Neural cell (in vitro differentiated cells): ENCODE results near the gene NCLN. TPM values are rescaled to one million over a fixed set of nuclear protein-coding genes. Genes with fewer than 3 reads are reported as not detected.

Experiments used
- H2AFZ ChIP-seq: fragments of 200-600, 300-800 bp; sonication (generic), shearing (Covaris generic); 2 replicates; pipeline ENCODE4 v1.6.0; 2014; ENCODE audit warnings: low read depth, mild to moderate bottlenecking, antibody characterized with exemption, low read length, moderate library complexity
- H3F3A ChIP-seq: fragments of 200-600 bp; shearing (Covaris generic); 2 replicates; pipeline ENCODE4 v1.6.1; 2016; ENCODE audit warnings: mild to moderate bottlenecking, moderate library complexity, mixed read lengths, antibody characterized with exemption, low read length; ENCODE audit not compliant: insufficient read depth, poor library complexity, severe bottlenecking
- H3K27ac ChIP-seq: fragments of 200-600, 300-800 bp; sonication (generic), shearing (Covaris generic); 2 replicates; pipeline ENCODE4 v1.5.1; 2014; ENCODE audit warnings: mild to moderate bottlenecking, low read length, moderate library complexity
- H3K27me3 ChIP-seq: fragments of 300-800, 200-600 bp; sonication (generic), shearing (Covaris generic); 2 replicates; pipeline ENCODE4 v1.6.0; 2014; ENCODE audit warnings: mild to moderate bottlenecking, low read depth, low read length, moderate library complexity; ENCODE audit not compliant: insufficient read depth
- H3K36me3 ChIP-seq: fragments of 300-800, 200-600 bp; sonication (generic), shearing (Covaris generic); 2 replicates; pipeline ENCODE4 v1.5.1; 2014; ENCODE audit warnings: mild to moderate bottlenecking, antibody characterized with exemption, low read length, moderate library complexity; ENCODE audit not compliant: insufficient read depth
- H3K4me2 ChIP-seq: fragments of 300-800, 200-600 bp; sonication (generic), shearing (Covaris generic); 2 replicates; pipeline ENCODE4 v1.6.0; 2014; ENCODE audit warnings: mild to moderate bottlenecking, low read length
- H3K4me3 ChIP-seq: fragments of 300-800, 200-600 bp; sonication (generic), shearing (Covaris generic); 2 replicates; pipeline ENCODE4 v1.5.1; 2014; ENCODE audit warnings: mild to moderate bottlenecking, low read length, moderate library complexity
- H3K79me2 ChIP-seq: fragments of 200-600 bp; shearing (Covaris generic); replicated peaks from 2 replicates; pipeline ENCODE4 v1.6.0; 2014; ENCODE audit warnings: mild to moderate bottlenecking, low read length, moderate library complexity; ENCODE audit not compliant: insufficient read depth
- H3K9ac ChIP-seq: fragments of 300-800, 200-600 bp; sonication (generic), shearing (Covaris generic); 2 replicates; pipeline ENCODE4 v1.6.1; 2016; ENCODE audit warnings: mild to moderate bottlenecking, low read length, mixed read lengths
- H3K9me2 ChIP-seq: fragments of 200-600 bp; shearing (Covaris generic); 2 replicates; pipeline ENCODE4 v1.6.1; 2016; ENCODE audit warnings: mild to moderate bottlenecking, low read length, mixed read lengths; ENCODE audit not compliant: insufficient read depth
- H3K9me3 ChIP-seq: fragments of 200-600, 300-800 bp; sonication (generic), shearing (Covaris generic); 2 replicates; pipeline ENCODE4 v1.6.1; 2016; ENCODE audit warnings: mild to moderate bottlenecking, mixed run types, low read length, moderate library complexity, mixed read lengths
- H4K20me1 ChIP-seq: fragments of 200-600 bp; shearing (Covaris generic); 2 replicates; pipeline ENCODE4 v1.6.1; 2016; ENCODE audit warnings: mild to moderate bottlenecking, mixed run types; ENCODE audit not compliant: insufficient read depth
- CTCF ChIP-seq: fragments of 450-650 bp; IDR thresholded peaks from 2 replicates; pipeline ENCODE4 v1.5.1; 2014; ENCODE audit warnings: antibody characterized with exemption, mild to moderate bottlenecking, moderate library complexity; ENCODE audit not compliant: poor library complexity, severe bottlenecking
- EP300 ChIP-seq: fragments of 450-650 bp; conservative IDR thresholded peaks from 2 replicates; pipeline ENCODE4 v1.6.1; 2014; ENCODE audit warnings: antibody characterized with exemption, mild to moderate bottlenecking, moderate library complexity; ENCODE audit not compliant: poor library complexity, severe bottlenecking
- EZH2 ChIP-seq: fragments of 200-600, 300-800 bp; shearing (Covaris generic), sonication (generic); IDR thresholded peaks from 2 replicates; pipeline ENCODE4 v1.6.1; 2014; ENCODE audit warnings: antibody characterized with exemption, low read length, borderline replicate concordance, mild to moderate bottlenecking; ENCODE audit not compliant: insufficient read depth, poor library complexity, severe bottlenecking
- MXI1 ChIP-seq: fragments of 450-650 bp; conservative IDR thresholded peaks from 2 replicates; pipeline ENCODE4 v1.6.1; 2014; ENCODE audit warnings: antibody characterized with exemption, mild to moderate bottlenecking; ENCODE audit not compliant: poor library complexity, severe bottlenecking
- POLR2AphosphoS5 ChIP-seq: IDR thresholded peaks from 2 replicates; pipeline ENCODE4 v1.6.1; 2012
- RAD21 ChIP-seq: fragments of 450-650 bp; conservative IDR thresholded peaks from 2 replicates; pipeline ENCODE4 v1.6.1; 2014; ENCODE audit warnings: antibody characterized with exemption, mild to moderate bottlenecking, moderate library complexity
- REST ChIP-seq: IDR thresholded peaks from 2 replicates; pipeline ENCODE4 v1.6.1; 2012; ENCODE audit warnings: borderline replicate concordance
- SMC3 ChIP-seq: fragments of 450-650 bp; conservative IDR thresholded peaks from 2 replicates; pipeline ENCODE4 v1.6.1; 2014; ENCODE audit warnings: antibody characterized with exemption, mild to moderate bottlenecking, moderate library complexity; ENCODE audit not compliant: poor library complexity
- TAF1 ChIP-seq: IDR thresholded peaks from 2 replicates; pipeline ENCODE4 v1.6.1; 2012; ENCODE audit warnings: low read depth
- polyA plus RNA-seq: library from polyadenylated mRNA; depleted of rRNA; stranded (reverse); fragments of >200 nt; gene quantifications from 2 replicates; pipeline ENCODE4 v1.2.3, GENCODE V29; 2014

The NCLN gene
- polyA plus RNA-seq, 1 donor from 2014 or later: 23.5 TPM

- Histone ChIP-seq H3K4me3 (no peak overlapping the region), H3K9me3 (no peaks in the 10 kb centered on the region), H3K4me2 (no peak overlapping the region), H3K27ac (no peak overlapping the region), H2AFZ (no peak overlapping the region), H3K27me3 (no peaks in the 10 kb centered on the region), H3F3A (no peaks in the 10 kb centered on the region), H4K20me1 (no peaks in the 10 kb centered on the region), H3K36me3 (peaks cover 16% of the 10 kb centered on the region), H3K9ac (no peak overlapping the region), H3K9me2 (no peaks in the 10 kb centered on the region), H3K79me2 (peaks cover 4% of the 10 kb centered on the region)
- TF ChIP-seq EZH2 (no peak), SMC3 (no peak), REST (no peak), CTCF (no peak), POLR2AphosphoS5 (no peak), TAF1 (no peak), RAD21 (no peak), MXI1 (no peak), EP300 (no peak)
Observed at GRCh38 chr19:3249408-3249807, 63.7 kb downstream of the NCLN start.

- H3K4me2 ChIP-seq: no peak overlapping the region
- H2AFZ ChIP-seq: no peak overlapping the region
- H3K27me3 ChIP-seq: no peaks in the 10 kb centered on the region
- no peaks in the 10 kb centered on the region for H3F3A ChIP-seq
- no peak overlapping the region for H3K27ac ChIP-seq
- H3K9me2 ChIP-seq: no peaks in the 10 kb centered on the region
- no peaks in the 10 kb centered on the region for H3K9me3 ChIP-seq
- H4K20me1 ChIP-seq: no peaks in the 10 kb centered on the region
- H3K36me3 ChIP-seq: peaks cover 16% of the 10 kb centered on the region
- H3K79me2 ChIP-seq: peaks cover 9% of the 10 kb centered on the region
- TF ChIP-seq RAD21: no peak
- no peak for TF ChIP-seq SMC3
- no peak for TF ChIP-seq CTCF
- TF ChIP-seq POLR2AphosphoS5: no peak
- no peak overlapping the region for H3K9ac ChIP-seq
- no peak overlapping the region for H3K4me3 ChIP-seq
Observed at GRCh38 chr19:3250675-3251074, 64.9 kb downstream of the NCLN start.
